Mucosa of rectum (tissue), 2 donors: ENCODE data around the gene PSG2.
"Not testable (repeated sequence)": the region's sequence is repeated elsewhere in the genome, so short reads cannot be mapped to it uniquely, and the experiment has no call there.

ENCODE experiments used
- H3K27ac ChIP-seq, 2 donors: one replicate each; pipeline ENCODE4 v1.7.0; 2013; ENCODE audit warnings: inconsistent platforms in 2 of 2, low read depth in 2 of 2, low read length in 2 of 2
- H3K27me3 ChIP-seq, 2 donors: one replicate each; pipeline ENCODE4 v1.7.0; 2013; ENCODE audit warnings: low read length in 2 of 2; ENCODE audit not compliant: control insufficient read depth in 2 of 2, insufficient read depth in 2 of 2
- H3K36me3 ChIP-seq, 2 donors: one replicate each; pipeline ENCODE4 v1.7.0; 2013; ENCODE audit warnings: low read length in 2 of 2; ENCODE audit not compliant: control insufficient read depth in 2 of 2, insufficient read depth in 2 of 2
- H3K4me1 ChIP-seq, 2 donors: one replicate each; pipeline ENCODE4 v1.7.0; 2013; ENCODE audit warnings: low read length in 2 of 2, mild to moderate bottlenecking in 1 of 2; ENCODE audit not compliant: control insufficient read depth in 2 of 2, insufficient read depth in 2 of 2
- H3K4me3 ChIP-seq, 2 donors: one replicate each; pipeline ENCODE4 v1.7.0; 2013; ENCODE audit warnings: low read length in 2 of 2
- H3K9ac ChIP-seq, 2 donors: one replicate each; pipeline ENCODE4 v1.7.0; 2013; ENCODE audit warnings: low read length in 2 of 2, low read depth in 1 of 2, mild to moderate bottlenecking in 1 of 2
- H3K9me3 ChIP-seq, 2 donors: one replicate each; pipeline ENCODE4 v1.7.0; 2013; ENCODE audit warnings: low read length in 2 of 2; ENCODE audit not compliant: control insufficient read depth in 2 of 2
- donor health status: healthy.
- donor health status: Normal muscosa, but diverticular disease.

Gene PSG2

DNA sequence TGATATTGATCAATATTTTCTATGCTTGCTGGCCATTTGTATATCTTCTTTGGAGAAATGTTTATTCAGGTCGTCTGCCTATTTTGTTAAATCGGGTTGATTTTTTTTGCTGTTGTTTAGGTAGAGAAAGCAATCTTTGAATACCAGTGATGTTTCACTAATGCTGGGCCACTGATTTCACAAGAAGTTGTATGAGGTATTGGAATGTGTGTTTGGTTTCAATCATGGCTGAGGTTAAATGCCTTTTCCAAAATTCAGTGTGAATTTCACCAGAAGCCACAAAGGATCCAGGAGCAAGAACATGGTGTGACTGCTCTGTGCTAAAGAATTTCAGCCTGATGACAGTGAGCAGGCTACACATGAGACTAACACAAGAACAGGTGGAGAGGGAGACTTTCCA, 32.1 kb upstream of the PSG2 start:
- H3K4me1 ChIP-seq, H3K36me3 ChIP-seq, H3K27ac ChIP-seq, H3K4me3 ChIP-seq, H3K9me3 ChIP-seq, H3K9ac ChIP-seq, H3K27me3 ChIP-seq: not testable (repeated sequence)

GRCh38 chr19:43107401-43107800, 24.9 kb upstream of the PSG2 start:
- not testable (repeated sequence) for H3K9ac ChIP-seq, H3K4me1 ChIP-seq, H3K9me3 ChIP-seq, H3K27ac ChIP-seq, H3K4me3 ChIP-seq, H3K36me3 ChIP-seq, H3K27me3 ChIP-seq

GRCh38 chr19:43105496-43105895, 23.0 kb upstream of the PSG2 start:
- Histone ChIP-seq H3K9me3 (no peaks in the 10 kb centered on the region), H3K27ac (no peak overlapping the region), H3K4me1 (no peaks in the 10 kb centered on the region), H3K36me3 (no peaks in the 10 kb centered on the region), H3K4me3 (no peak overlapping the region), H3K27me3 (no peaks in the 10 kb centered on the region), H3K9ac (no peak overlapping the region)

DNA sequence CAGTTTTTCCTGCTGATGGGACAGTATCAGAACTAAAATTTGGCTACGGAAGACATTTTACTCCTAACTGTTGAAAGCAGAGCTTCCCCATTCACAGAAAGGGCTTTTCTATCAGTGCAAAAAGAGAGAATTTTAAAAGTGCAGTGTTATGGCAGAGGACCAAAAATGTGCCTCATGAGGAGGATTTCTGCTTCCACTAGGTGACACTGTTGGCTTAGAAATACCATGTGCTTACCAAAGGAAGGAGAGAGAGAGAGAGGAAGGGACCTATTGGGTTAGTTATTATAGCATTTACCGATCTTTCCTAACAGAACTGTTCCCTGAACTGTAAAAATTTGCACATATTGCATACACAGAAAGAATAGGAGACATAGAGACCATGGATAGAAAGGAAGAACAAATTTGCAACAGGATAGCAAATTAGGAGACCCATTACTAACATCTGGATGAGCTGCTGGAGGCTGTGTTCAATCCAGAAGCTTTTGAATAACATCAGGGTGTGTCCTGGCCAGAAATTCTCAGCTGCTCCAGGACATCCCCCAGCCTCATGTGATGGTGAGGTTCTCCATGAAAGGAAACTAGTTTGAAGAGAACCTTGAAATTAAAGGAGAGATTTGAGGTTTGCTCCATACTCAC, 21.8 kb upstream of the PSG2 start:
- H3K4me3 ChIP-seq, H3K36me3 ChIP-seq, H3K9me3 ChIP-seq, H3K9ac ChIP-seq, H3K27ac ChIP-seq, H3K4me1 ChIP-seq, H3K27me3 ChIP-seq: not testable (repeated sequence)

DNA sequence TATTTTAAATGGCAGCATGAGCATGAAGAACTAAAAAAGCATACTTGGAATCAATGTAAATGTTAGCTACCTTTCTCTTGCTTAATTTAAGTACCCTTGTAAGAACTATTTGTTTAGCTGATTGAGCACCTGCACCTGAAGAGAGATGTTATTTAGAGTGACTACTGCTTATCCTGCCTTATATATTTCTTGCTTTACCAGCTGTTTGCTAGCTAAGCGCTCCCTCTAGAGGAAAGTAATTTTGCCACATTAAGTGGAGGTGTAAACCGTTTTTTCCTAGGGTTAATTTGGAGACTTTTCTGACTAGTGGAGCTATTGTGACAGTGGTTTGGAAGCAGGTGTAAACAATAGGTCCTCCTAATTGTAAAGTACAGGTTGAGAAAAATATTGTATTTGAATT, 19.4 kb upstream of the PSG2 start:
- no peaks in the 10 kb centered on the region for H3K4me1 ChIP-seq
- no peak overlapping the region for H3K4me3 ChIP-seq
- no peaks in the 10 kb centered on the region for H3K9me3 ChIP-seq

DNA sequence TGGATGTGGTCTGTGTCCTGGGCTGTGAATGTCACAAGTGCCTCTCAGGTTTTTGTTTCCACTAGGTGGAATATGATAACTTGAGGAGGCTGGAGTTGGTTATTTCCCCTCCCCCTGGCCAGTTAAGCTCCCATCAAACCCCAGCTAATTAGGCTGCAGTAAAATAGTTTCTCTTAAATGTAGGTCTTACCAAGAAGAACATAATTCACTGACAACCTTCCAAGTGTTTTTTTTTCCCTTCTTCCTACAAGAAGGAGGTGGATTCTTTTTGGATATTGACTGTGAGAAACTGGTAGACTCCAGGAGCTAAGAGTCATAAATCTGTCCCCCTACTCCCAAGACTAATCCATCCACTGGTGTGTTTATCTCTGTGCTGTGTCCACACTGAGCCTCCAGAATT, 15.9 kb upstream of the PSG2 start:
- H3K9ac ChIP-seq, H3K27me3 ChIP-seq, H3K36me3 ChIP-seq, H3K4me1 ChIP-seq, H3K9me3 ChIP-seq, H3K27ac ChIP-seq, H3K4me3 ChIP-seq: not testable (repeated sequence)

More for the DNA sequence above, 19.4 kb upstream of the PSG2 start:
- Histone ChIP-seq H3K27ac (no peak overlapping the region), H3K9ac (no peak overlapping the region), H3K27me3 (no peaks in the 10 kb centered on the region), H3K36me3 (no peaks in the 10 kb centered on the region)

DNA sequence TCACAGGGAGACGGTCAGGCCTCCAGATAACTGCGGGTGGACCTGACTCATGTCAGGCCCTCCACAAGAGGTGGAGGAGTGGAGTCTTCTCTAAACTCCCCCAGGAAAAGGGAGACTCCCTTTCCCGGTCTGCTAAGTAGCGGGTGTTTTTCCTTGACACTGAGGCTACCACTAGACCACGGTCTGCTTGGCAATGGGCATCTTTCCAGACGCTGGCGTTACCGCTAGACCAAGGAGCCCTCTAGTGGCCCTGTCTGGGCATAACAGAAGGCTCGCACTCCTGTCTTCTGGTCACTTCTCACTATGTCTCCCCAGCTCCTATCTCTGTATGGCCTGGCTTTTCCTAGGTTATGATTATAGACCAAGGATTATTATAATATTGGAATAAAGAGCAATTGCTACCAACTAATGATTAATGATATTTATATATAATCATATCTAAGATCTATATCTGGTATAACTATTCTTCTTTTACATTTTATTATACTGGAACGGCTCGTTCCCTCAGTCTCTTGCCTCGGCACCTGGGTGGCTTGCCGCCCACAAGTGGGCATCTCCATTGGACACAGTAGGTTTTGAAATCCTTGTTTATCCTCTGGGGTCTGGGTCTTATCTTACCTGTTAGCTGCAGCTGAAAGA, 5.3 kb upstream of the PSG2 start:
- not testable (repeated sequence) for H3K9ac ChIP-seq

DNA sequence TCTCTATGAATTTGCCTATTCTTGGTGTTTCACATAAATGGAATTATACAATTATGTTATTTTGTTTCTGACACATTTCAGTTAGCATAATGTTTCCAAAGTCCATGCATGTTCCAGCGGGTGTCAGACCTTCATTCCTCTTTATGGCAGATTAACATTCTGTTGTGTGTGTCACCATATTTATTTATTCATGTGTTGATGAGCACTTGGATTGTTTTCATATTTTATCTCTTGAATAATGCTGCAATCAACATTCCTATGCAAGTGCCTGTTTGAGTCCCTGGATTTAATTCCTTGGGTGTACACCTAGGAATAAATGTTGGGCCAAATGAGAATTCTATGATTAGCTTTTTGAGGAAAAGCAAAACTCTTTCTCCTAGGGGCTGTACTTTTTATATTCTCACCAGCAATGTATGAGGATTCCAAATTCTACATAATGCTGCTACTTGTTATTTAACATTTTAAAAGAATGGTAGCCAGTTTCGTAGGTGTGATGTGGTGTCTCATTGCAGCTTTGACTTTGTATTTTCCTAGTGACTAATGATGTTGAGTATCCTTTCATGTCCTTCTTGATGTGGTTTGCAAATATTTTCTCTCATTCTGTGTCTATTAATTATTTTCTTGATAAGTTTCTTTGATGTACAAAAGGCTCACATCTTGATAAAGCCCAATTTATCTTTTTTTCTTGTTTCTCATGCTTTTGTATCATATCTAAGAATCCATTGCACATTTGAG, 3.5 kb upstream of the PSG2 start:
- H3K27me3 ChIP-seq, H3K4me1 ChIP-seq, H3K4me3 ChIP-seq, H3K36me3 ChIP-seq, H3K9me3 ChIP-seq, H3K27ac ChIP-seq, H3K9ac ChIP-seq: not testable (repeated sequence)

More for the DNA sequence above, 5.3 kb upstream of the PSG2 start:
- H3K36me3 ChIP-seq, H3K4me3 ChIP-seq, H3K4me1 ChIP-seq, H3K27me3 ChIP-seq, H3K9me3 ChIP-seq, H3K27ac ChIP-seq: not testable (repeated sequence)

GRCh38 chr19:43084196-43084832, 1.8 kb upstream of the PSG2 start:
- not testable (repeated sequence) for H3K9ac ChIP-seq, H3K27me3 ChIP-seq

DNA sequence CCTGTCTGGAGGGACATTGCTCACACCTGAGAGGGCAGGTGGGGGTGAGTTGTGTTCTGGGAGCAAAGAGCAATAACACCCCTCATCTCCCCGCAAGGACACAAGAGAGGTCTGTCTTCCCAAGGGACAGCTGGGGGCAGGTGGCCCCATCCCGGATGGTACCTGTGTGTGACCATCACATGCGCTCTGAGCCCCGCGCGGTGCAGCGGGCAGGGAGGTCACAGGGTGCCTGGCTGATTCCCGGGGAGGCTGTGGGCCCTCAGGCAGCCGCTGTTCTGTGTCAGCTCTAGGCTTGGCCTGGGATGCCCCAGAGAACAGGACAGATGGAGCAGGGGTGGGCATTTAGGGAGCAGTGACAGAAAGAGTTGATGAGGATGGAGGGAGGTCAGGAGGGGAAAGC, 1.2 kb upstream of the PSG2 start:
- H3K4me1 ChIP-seq, H3K36me3 ChIP-seq, H3K27ac ChIP-seq, H3K4me3 ChIP-seq, H3K27me3 ChIP-seq, H3K9ac ChIP-seq, H3K9me3 ChIP-seq: not testable (repeated sequence)

More at GRCh38 chr19:43084196-43084832, 1.8 kb upstream of the PSG2 start:
- H3K4me1 ChIP-seq, H3K27ac ChIP-seq, H3K9me3 ChIP-seq, H3K4me3 ChIP-seq, H3K36me3 ChIP-seq: not testable (repeated sequence)
